Hepatocyte (in vitro differentiated cells): ENCODE measurements around the gene XRCC4. TPM values are rescaled to one million over a fixed set of nuclear protein-coding genes. Genes with fewer than 3 reads are reported as not detected.
A peak's percentile ranks its signal among the peaks of the same experiment; 100 is the strongest.

Experiments used
- DNase-seq: peaks from one replicate; pipeline ENCODE4 v3.0.0-alpha.2; 2016; ENCODE audit warnings: low spot score
- H2AFZ ChIP-seq: fragments of 200-600 bp; sonication (generic); 2 replicates; pipeline ENCODE4 v1.6.0; 2016; ENCODE audit warnings: antibody characterized with exemption, mild to moderate bottlenecking
- H3K27ac ChIP-seq: fragments of 200-600 bp; sonication (generic); 2 replicates; pipeline ENCODE4 v1.5.1; 2016; ENCODE audit warnings: mild to moderate bottlenecking
- H3K27me3 ChIP-seq: fragments of 200-600 bp; sonication (generic); 2 replicates; pipeline ENCODE4 v1.6.1; 2016
- H3K36me3 ChIP-seq: fragments of 200-600 bp; sonication (generic); replicated peaks from 2 replicates; pipeline ENCODE4 v1.5.1; 2016; ENCODE audit warnings: low read depth; ENCODE audit not compliant: insufficient read depth
- H3K4me1 ChIP-seq: fragments of 200-600 bp; sonication (generic); 2 replicates; pipeline ENCODE4 v1.5.1; 2016; ENCODE audit warnings: mild to moderate bottlenecking, moderate library complexity; ENCODE audit not compliant: insufficient read depth
- H3K4me2 ChIP-seq: fragments of 200-600 bp; sonication (generic); 2 replicates; pipeline ENCODE4 v1.6.0; 2016
- H3K4me3 ChIP-seq: fragments of 200-600 bp; sonication (generic); 2 replicates; pipeline ENCODE4 v1.5.1; 2016; ENCODE audit warnings: mild to moderate bottlenecking
- H3K79me2 ChIP-seq: fragments of 200-600 bp; sonication (generic); 2 replicates; pipeline ENCODE4 v1.6.0; 2017; ENCODE audit warnings: mild to moderate bottlenecking
- H3K9me2 ChIP-seq: fragments of 200-600 bp; sonication (generic); replicated peaks from 2 replicates; pipeline ENCODE4 v1.6.0; 2017; ENCODE audit warnings: mild to moderate bottlenecking; ENCODE audit not compliant: insufficient read depth
- H3K9me3 ChIP-seq: fragments of 200-600 bp; sonication (generic); 2 replicates; pipeline ENCODE4 v1.5.1; 2016; ENCODE audit warnings: low read depth, mild to moderate bottlenecking
- H4K20me1 ChIP-seq: fragments of 200-600 bp; sonication (generic); 2 replicates; pipeline ENCODE4 v1.6.0; 2016; ENCODE audit warnings: mild to moderate bottlenecking; ENCODE audit not compliant: insufficient read depth, poor library complexity, severe bottlenecking
- CTCF ChIP-seq: fragments of 200-600 bp; sonication (generic); IDR thresholded peaks from 2 replicates; pipeline ENCODE4 v1.5.1; 2016; ENCODE audit warnings: antibody characterized with exemption, mild to moderate bottlenecking; ENCODE audit not compliant: poor library complexity
- EZH2 ChIP-seq: fragments of 200-600 bp; sonication (generic); IDR thresholded peaks from 2 replicates; pipeline ENCODE4 v1.6.1; 2016; ENCODE audit warnings: antibody characterized with exemption, mild to moderate bottlenecking, borderline replicate concordance
- EZH2phosphoT487 ChIP-seq: fragments of 200-600 bp; sonication (generic); IDR thresholded peaks from one replicate; pipeline ENCODE4 v1.6.1; 2018; ENCODE audit warnings: antibody characterized with exemption, mild to moderate bottlenecking, low read depth, moderate library complexity; ENCODE audit not compliant: unreplicated experiment, severe bottlenecking
- WGBS: methylation state at CpG from one replicate; pipeline ENCODE4 v1.1.6; 2016; ENCODE audit warnings: low lambda C conversion rate; ENCODE audit errors: missing lambda C conversion rate; 5-methylcytosine and 5-hydroxymethylcytosine counted together
- polyA plus RNA-seq: library from polyadenylated mRNA; unstranded; fragments of >200 nt; fragmentation: Nextera tagmentation; extraction: Ambion mirVana; gene quantifications from 2 replicates; pipeline ENCODE4 v1.2.1, GENCODE V29; 2016
- total RNA-seq: library from RNA; depleted of rRNA; stranded (reverse); fragments of >200 nt; gene quantifications from 2 replicates; pipeline ENCODE4 v1.2.3, GENCODE V29; 2014

Gene XRCC4
- total and polyA plus RNA-seq, 2 experiments from 2014 or later, result 12.7 to 21.5 TPM

- 41% methylated on average over 1 of the region's 1 CpG for WGBS
- Histone ChIP-seq H4K20me1 (no peaks in the 10 kb centered on the region), H3K4me2 (no peak overlapping the region), H3K4me1 (peaks cover 6% of the 10 kb centered on the region), H3K9me2 (no peaks in the 10 kb centered on the region), H2AFZ (no peak overlapping the region), H3K9me3 (no peaks in the 10 kb centered on the region), H3K4me3 (no peak overlapping the region), H3K27ac (no peak overlapping the region), H3K27me3 (no peaks in the 10 kb centered on the region), H3K79me2 (no peaks in the 10 kb centered on the region), H3K36me3 (no peaks in the 10 kb centered on the region)
- DNase-seq, result no peak
- TF ChIP-seq EZH2, result no peak
- TF ChIP-seq CTCF, result no peak
- no peak for TF ChIP-seq EZH2phosphoT487
Observed at GRCh38 chr5:83099445-83099844, 22.1 kb downstream of the XRCC4 start.

GRCh38 chr5:83101514-83101913, 24.2 kb downstream of the XRCC4 start:
- Histone ChIP-seq H3K4me1 (peaks cover 6% of the 10 kb centered on the region), H3K9me3 (no peaks in the 10 kb centered on the region), H3K9me2 (no peaks in the 10 kb centered on the region), H2AFZ (no peak overlapping the region), H3K4me2 (no peak overlapping the region), H3K79me2 (no peaks in the 10 kb centered on the region), H3K36me3 (no peaks in the 10 kb centered on the region), H3K27ac (no peak overlapping the region), H3K27me3 (no peaks in the 10 kb centered on the region), H3K4me3 (no peak overlapping the region), H4K20me1 (no peaks in the 10 kb centered on the region)
- TF ChIP-seq EZH2phosphoT487 (no peak), CTCF (no peak), EZH2 (no peak)
- DNase-seq, result no peak
- 76% methylated on average over 1 of the region's 1 CpG for WGBS

- TF ChIP-seq CTCF, result no peak
- TF ChIP-seq EZH2, result no peak
- TF ChIP-seq EZH2phosphoT487, result no peak
- Histone ChIP-seq H3K4me1 (peaks cover 6% of the 10 kb centered on the region), H3K27ac (peak overlapping the region; percentile 29)
Observed at GRCh38 chr5:83102364-83102980, 25.1 kb downstream of the XRCC4 start.

GRCh38 chr5:83104021-83104420, 26.7 kb downstream of the XRCC4 start:
- no peaks in the 10 kb centered on the region for H3K36me3 ChIP-seq
- H3K27ac ChIP-seq, result no peak overlapping the region
- H3K9me3 ChIP-seq, result no peaks in the 10 kb centered on the region
- H3K9me2 ChIP-seq, result no peaks in the 10 kb centered on the region
- no peaks in the 10 kb centered on the region for H3K27me3 ChIP-seq
- no peaks in the 10 kb centered on the region for H4K20me1 ChIP-seq
- no peaks in the 10 kb centered on the region for H3K79me2 ChIP-seq
- H2AFZ ChIP-seq, result no peak overlapping the region
- no peak for DNase-seq
- no peaks in the 10 kb centered on the region for H3K4me1 ChIP-seq
- TF ChIP-seq CTCF, result no peak
- no peak for TF ChIP-seq EZH2phosphoT487
- TF ChIP-seq EZH2, result no peak
- no peak overlapping the region for H3K4me2 ChIP-seq
- no peak overlapping the region for H3K4me3 ChIP-seq

More at GRCh38 chr5:83102364-83102980, 25.1 kb downstream of the XRCC4 start:
- Histone ChIP-seq H3K36me3 (no peaks in the 10 kb centered on the region), H3K79me2 (no peaks in the 10 kb centered on the region), H3K9me3 (no peaks in the 10 kb centered on the region), H3K27me3 (no peaks in the 10 kb centered on the region), H3K9me2 (no peaks in the 10 kb centered on the region), H3K4me3 (no peak overlapping the region), H3K4me2 (peak overlapping the region; percentile 6), H2AFZ (no peak overlapping the region), H4K20me1 (no peaks in the 10 kb centered on the region)
- DNase-seq, result peak; percentile 17
